Measurements from ENCODE around the gene MCM3AP. TPM values are rescaled to one million over a fixed set of nuclear protein-coding genes. Genes with fewer than 3 reads are reported as not detected.

MCM3AP gene
- total RNA-seq, 2 donors from 2014 or later: 52.7 to 102 TPM

DNA sequence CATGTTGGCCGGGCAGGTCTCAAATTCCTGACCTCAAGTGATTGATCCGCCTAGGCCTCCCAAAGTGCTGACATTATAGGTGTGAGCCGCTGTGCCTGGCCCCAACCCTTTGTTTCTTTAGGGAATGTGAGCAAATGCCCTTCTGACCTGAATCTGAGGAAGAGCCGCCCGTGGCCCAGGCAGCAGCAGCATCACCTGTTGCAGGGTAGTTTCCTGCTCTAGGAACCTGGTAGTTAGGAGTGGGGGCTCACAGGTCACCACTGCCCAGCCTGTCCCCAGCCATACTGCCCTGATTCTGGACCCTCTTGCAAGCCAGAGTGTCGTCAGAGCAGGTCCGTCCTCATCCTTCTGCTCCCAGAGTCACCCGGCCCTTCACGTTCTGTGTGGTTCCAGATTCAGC is 13.8 kb upstream of the MCM3AP start:
- WGBS, 2 donors: 81 to 91% methylated on average over 6 to 9 of the region's 9 CpGs
- no peaks in the 10 kb centered on the region for H3K36me3 ChIP-seq (replicated peaks in 1 of 2; ENCODE audit: insufficient read depth in 1 of 2, low read depth in 2 of 2)

DNA sequence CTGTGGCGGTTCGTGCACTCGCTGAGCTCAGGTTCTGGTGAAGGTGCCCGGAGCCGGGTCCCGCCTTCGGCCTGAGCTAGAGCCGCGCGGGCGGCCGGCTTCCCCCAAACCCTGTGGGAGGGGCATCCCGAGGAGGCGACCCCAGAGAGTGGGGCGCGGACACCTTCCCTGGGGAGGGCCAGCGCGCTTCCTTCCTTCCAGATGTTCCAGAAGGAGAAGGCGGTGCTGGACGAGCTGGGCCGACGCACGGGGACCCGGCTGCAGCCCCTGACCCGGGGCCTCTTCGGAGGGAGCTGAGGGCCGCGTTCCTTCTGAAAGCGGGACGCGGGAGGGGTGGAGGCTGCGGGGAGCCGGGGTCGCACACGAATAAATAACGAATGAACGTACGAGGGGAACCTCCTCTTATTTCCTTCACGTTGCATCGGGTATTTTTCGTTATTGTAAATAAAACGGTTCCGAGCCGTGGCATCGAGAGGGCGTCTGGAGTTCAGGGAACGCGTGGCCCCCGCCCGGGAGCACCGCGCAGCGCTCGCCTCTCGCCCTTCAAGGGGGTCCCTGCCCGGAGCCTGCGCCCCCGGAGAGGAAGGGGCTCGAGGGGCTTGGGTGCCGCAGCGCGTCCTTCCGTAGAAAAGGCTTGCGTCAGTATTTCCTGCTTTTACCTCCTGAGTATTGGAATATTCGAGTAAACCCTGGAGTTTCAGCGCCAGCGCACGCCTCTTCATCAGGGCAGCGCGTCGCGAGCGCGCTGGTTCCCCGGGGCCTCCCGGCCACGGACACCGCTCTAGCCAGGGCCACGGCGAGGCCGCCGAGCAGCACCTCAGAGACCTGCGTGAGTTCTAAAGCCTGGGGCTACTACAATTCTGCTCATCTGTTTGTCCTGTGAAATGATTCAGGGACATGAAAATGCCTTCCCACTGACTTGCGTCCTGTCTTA is 12.2 kb upstream of the MCM3AP start:
- DNase-seq (peak in 1 of 4 donors; percentile 17), ATAC-seq (peak; percentile 29)
- 3 to 5% methylated on average over 46 to 75 of the region's 84 CpGs for WGBS, 2 donors
- Histone ChIP-seq H3K27ac (peak overlapping the region in 2 of 4 donors; percentile 32 to 54), H3K27me3 (no peaks in the 10 kb centered on the region), H3K36me3 (replicated peaks in 1 of 2; ENCODE audit: insufficient read depth in 1 of 2, low read depth in 2 of 2) (no peaks in the 10 kb centered on the region), H3K9me3 (no peaks in the 10 kb centered on the region), H3K4me3 (peak overlapping the region in 1 of 2 donors; percentile 29), H3K4me1 (peaks cover 16% of the 10 kb centered on the region)
- TF ChIP-seq CTCF (IDR thresholded peaks at IDR 0.05): no peak
- no peak for TF ChIP-seq POLR2A (IDR thresholded peaks at IDR 0.05)
- intact Hi-C loops (cut with DNase I): no loop called here

More for the DNA sequence above, 13.8 kb upstream of the MCM3AP start:
- H3K4me3 ChIP-seq: no peak overlapping the region
- H3K9me3 ChIP-seq: no peaks in the 10 kb centered on the region
- H3K27me3 ChIP-seq: no peaks in the 10 kb centered on the region
- peaks cover 16% of the 10 kb centered on the region for H3K4me1 ChIP-seq
- TF ChIP-seq POLR2A (IDR thresholded peaks at IDR 0.05) (no peak), CTCF (IDR thresholded peaks at IDR 0.05) (no peak)
- DNase-seq (no peak), ATAC-seq (no peak)
- no peak overlapping the region for H3K27ac ChIP-seq
- intact Hi-C loops (cut with DNase I): no loop called here

DNA sequence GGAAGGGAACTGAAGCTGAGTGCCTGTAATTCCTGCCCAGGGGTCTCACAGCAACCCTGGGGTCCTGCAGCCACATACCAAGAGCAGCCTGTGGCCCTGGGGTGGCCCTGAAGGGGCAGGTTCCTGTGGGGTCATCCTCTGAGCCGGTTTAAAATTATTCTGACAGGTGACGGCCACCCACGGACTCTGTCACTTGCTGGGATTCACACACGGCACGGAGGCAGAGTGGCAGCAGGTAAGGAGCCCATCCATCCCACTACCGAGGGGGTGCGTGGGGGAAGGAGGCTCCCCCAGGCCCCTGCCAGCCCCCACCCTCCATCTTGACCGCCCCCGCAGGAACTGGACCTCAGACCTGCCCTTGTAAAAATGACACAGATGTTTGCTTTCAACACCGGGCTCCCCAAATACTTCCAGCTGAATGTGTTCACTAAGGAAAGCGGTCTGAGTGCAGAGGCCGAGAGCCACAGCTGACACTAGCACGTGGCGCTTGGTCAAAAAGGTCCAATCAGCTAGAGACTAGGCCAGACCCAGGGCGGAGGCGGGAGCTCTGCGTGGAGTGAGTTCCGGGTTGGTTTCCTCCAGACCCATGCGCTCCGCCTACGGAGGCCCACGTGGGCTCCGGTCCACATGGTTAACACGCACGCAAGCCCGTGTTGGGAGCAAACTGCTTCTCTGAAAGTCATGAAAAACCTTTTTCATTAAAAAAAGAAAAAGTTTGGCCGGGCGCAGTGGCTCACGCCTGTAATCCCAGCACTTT is 10.8 kb upstream of the MCM3AP start:
- H3K9me3 ChIP-seq: no peaks in the 10 kb centered on the region
- H3K27ac ChIP-seq: peak overlapping the region in 2 of 4 donors; percentile 18 to 44
- no peak overlapping the region for H3K4me3 ChIP-seq
- TF ChIP-seq CTCF (IDR thresholded peaks at IDR 0.05) (no peak), POLR2A (IDR thresholded peaks at IDR 0.05) (no peak)
- WGBS, 2 donors: 66 to 83% methylated on average over 21 to 25 of the region's 29 CpGs
- peaks cover 16% of the 10 kb centered on the region for H3K4me1 ChIP-seq
- intact Hi-C loops (cut with DNase I): no loop called here
- H3K36me3 ChIP-seq (replicated peaks in 1 of 2; ENCODE audit: insufficient read depth in 1 of 2, low read depth in 2 of 2): no peaks in the 10 kb centered on the region
- H3K27me3 ChIP-seq: no peaks in the 10 kb centered on the region
- DNase-seq (peak; percentile 37 to 76 (median 58)), ATAC-seq (peak; percentile 74)

- Histone ChIP-seq H3K27me3 (no peaks in the 10 kb centered on the region), H3K27ac (peak overlapping the region in 1 of 4 donors; percentile 44), H3K36me3 (replicated peaks in 1 of 2; ENCODE audit: insufficient read depth in 1 of 2, low read depth in 2 of 2) (no peaks in the 10 kb centered on the region), H3K9me3 (no peaks in the 10 kb centered on the region), H3K4me3 (no peak overlapping the region), H3K4me1 (peaks cover 16% of the 10 kb centered on the region)
- DNase-seq (no peak), ATAC-seq (no peak)
- TF ChIP-seq POLR2A (IDR thresholded peaks at IDR 0.05) (no peak), CTCF (IDR thresholded peaks at IDR 0.05) (no peak)
- intact Hi-C loops (cut with DNase I): no loop called here
- 71 to 75% methylated on average over 5 to 8 of the region's 9 CpGs for WGBS, 2 donors
Observed at GRCh38 chr21:46295177-46295770, 9.9 kb upstream of the MCM3AP start.

All from body of pancreas (tissue), 4 donors.